ENCODE measurements around the gene TMSB4X. TPM values are rescaled to one million over a fixed set of nuclear protein-coding genes. Genes with fewer than 3 reads are reported as not detected.

TMSB4X gene
- total and polyA plus RNA-seq, 2 of the 4 experiments (the other 2 are of a cell fraction), result 4,648 to 11,116 TPM

GRCh38 chrX:12977761-12978204 is 2.9 kb downstream of the TMSB4X start:
- Histone ChIP-seq H3K9me1 (ENCODE audit: insufficient read depth, low read length) (no peaks in the 10 kb centered on the region), H2AK9ac (replicated peaks; ENCODE audit: low read depth, low read length, poor library complexity) (no peak overlapping the region), H4K91ac (ENCODE audit: insufficient read depth, low read depth, low read length) (no peak overlapping the region), H2BK20ac (ENCODE audit: low read depth, low read length) (no peak overlapping the region), H2BK15ac (ENCODE audit: low read depth, low read length) (no peak overlapping the region), H3K4ac (ENCODE audit: low read depth, low read length) (no peak overlapping the region), H3K18ac (ENCODE audit: low read depth, low read length) (no peak overlapping the region), H3K27me3 (ENCODE audit: control insufficient read depth, insufficient read depth, low read length) (no peaks in the 10 kb centered on the region), H2AK5ac (ENCODE audit: low read depth, low read length) (no peak overlapping the region), H3K9ac (ENCODE audit: low read depth, low read length) (peak overlapping the region; percentile 12), H2AFZ (replicated peaks; ENCODE audit: low read length, poor library complexity) (no peak overlapping the region), H3K9me3 (ENCODE audit: control insufficient read depth, insufficient read depth, low read length) (no peaks in the 10 kb centered on the region), H3K27ac (ENCODE audit: insufficient read depth, low read length) (peak overlapping the region; percentile 71; the same call in 1 of the 2 replicates), H3K4me3 (ENCODE audit: insufficient read depth, low read depth, low read length) (no peak overlapping the region; the same call in 1 of the 2 replicates), H4K5ac (ENCODE audit: low read depth, low read length) (no peak overlapping the region), H3K56ac (ENCODE audit: extremely low read depth, insufficient read depth, low read length) (peak overlapping the region; percentile 65; the same call in 1 of the 2 replicates), H2BK5ac (ENCODE audit: low read depth, low read length, poor library complexity, severe bottlenecking) (peak overlapping the region; percentile 68), H2BK120ac (ENCODE audit: low read depth, low read length) (no peak overlapping the region), H3K14ac (replicated peaks; ENCODE audit: low read depth, low read length) (0 out of 2 replicates have a peak overlapping the region, but pooled peaks have one; percentile 24), H3K4me2 (ENCODE audit: low read depth, low read length) (peak overlapping the region; percentile 91), H3K79me1 (ENCODE audit: low read depth in 1 of 2, low read length in 2 of 2) (peaks cover 0 to 17% of the 10 kb centered on the region in 2 experiments; a peak in 2 of 4 replicates), H4K20me1 (ENCODE audit: insufficient read depth, low read length) (peaks cover 12% of the 10 kb centered on the region; the same call in 1 of the 2 replicates), H3K4me1 (ENCODE audit: control insufficient read depth, insufficient read depth, low read length) (no peaks in the 10 kb centered on the region; the same call in 1 of the 2 replicates), H3K36me3 (ENCODE audit: control insufficient read depth, insufficient read depth, low read length) (peaks cover 10% of the 10 kb centered on the region), H4K8ac (ENCODE audit: low read depth in 2 of 2, low read length in 2 of 2) (peak overlapping the region; percentile 9 to 31; a peak in 2 of 4 replicates), H3K23ac (ENCODE audit: low read depth, low read length) (no peak overlapping the region)
- BruUV-seq (replicated peaks), result no TSS peak
- intact Hi-C loops (cut with micrococcal nuclease) (loop anchor here (1.0 to 10.0 kb wide), 7 partner anchors 97 to 511 kb away; no protein-coding TSS in a partner anchor), dilution Hi-C loops (cut with HindIII; ENCODE audit: low sequenced_read_pairs, unreplicated experiment) (no loop called here), in situ Hi-C loops (cut with MboI; ENCODE audit: low sequenced_read_pairs) (no loop called here)
- ChIA-PET CTCF (interaction anchor here (1.3 to 1.6 kb wide), 2 partner anchors 31 to 511 kb away, joined by 4 to 6 read pairs; no protein-coding TSS in a partner anchor), POLR2A (ENCODE audit: unreplicated experiment) (interaction anchor here (0.5 to 1.4 kb wide), 5 partner anchors 36 to 495 kb away, joined by 3 to 9 read pairs (median 3); no protein-coding TSS in a partner anchor)
- TF ChIP-seq CEBPB (IDR thresholded peaks at IDR 0.05; ENCODE audit: low read depth, low read length), result no peak
- TF ChIP-seq POLR2A (IDR thresholded peaks at IDR 0.05; ENCODE audit: low read depth, low read length), result peak; percentile 82
- 0 out of 2 replicates have a peak, but pooled peaks have one; percentile 10 for TF ChIP-seq NFE2L2 (IDR thresholded peaks at IDR 0.05; ENCODE audit: low read depth, low read length)
- WGBS, 2 experiments (ENCODE audit: extremely low coverage in 2 of 2, insufficient read length in 1 of 2), result 100% methylated on average over 1 of the region's 9 CpGs; no CpG with 5 or more reads in 1 of the 2 experiments
- ATAC-seq (ENCODE audit: low read depth) (no peak), DNase-seq (no peak)
